ENCODE measurements around the gene NFIB. TPM values are rescaled to one million over a fixed set of nuclear protein-coding genes. Genes with fewer than 3 reads are reported as not detected.

Gene NFIB
- total and polyA plus RNA-seq, 2 donors (not counting 3 experiments of a cell fraction or from before 2014, with no cell fraction given) = 26.4 to 174 TPM

GRCh38 chr9:14361074-14361473, 47.1 kb upstream of the NFIB start:
- H3K36me3 ChIP-seq (ENCODE audit: control insufficient read depth in 2 of 2, extremely low read depth in 1 of 2, insufficient read depth in 2 of 2, low read length in 2 of 2) = no peaks in the 10 kb centered on the region
- no peak overlapping the region for H3K27ac ChIP-seq (ENCODE audit: insufficient read depth, low read depth, low read length)
- no peak overlapping the region for H2AFZ ChIP-seq (ENCODE audit: low read depth, low read length)
- no peak overlapping the region for H3K9ac ChIP-seq (replicated peaks; ENCODE audit: extremely low read depth, insufficient read depth, low read length)
- H3K4me1 ChIP-seq (ENCODE audit: control insufficient read depth, extremely low read depth, insufficient read depth, low read length) = peaks cover 3% of the 10 kb centered on the region
- H3K9me3 ChIP-seq (replicated peaks; ENCODE audit: control insufficient read depth, insufficient read depth, low read length) = no peaks in the 10 kb centered on the region
- H3K9me1 ChIP-seq (replicated peaks; ENCODE audit: control insufficient read depth, extremely low read depth, insufficient read depth, low read length) = no peaks in the 10 kb centered on the region
- DNase-seq (ENCODE audit: low read depth, low spot score) (no peak), FAIRE-seq (no peak)
- H4K20me1 ChIP-seq (replicated peaks; ENCODE audit: control insufficient read depth, extremely low read depth, insufficient read depth, low read length) = no peaks in the 10 kb centered on the region
- H3K4me3 ChIP-seq (replicated peaks in 1 of 3; ENCODE audit: insufficient read depth in 1 of 3, low read depth in 1 of 3, low read length in 3 of 3) = no peak overlapping the region
- dilution Hi-C loops (cut with MboI; ENCODE audit: extremely low pct_ligation_motif_present, low sequenced_read_pairs) = no loop called here
- no TSS peak for BruUV-seq (replicated peaks)
- H3K4me2 ChIP-seq (ENCODE audit: insufficient read depth, low read length) = no peak overlapping the region
- intact Hi-C loops (cut with micrococcal nuclease) = no loop called here
- H3K27me3 ChIP-seq (ENCODE audit: control insufficient read depth in 2 of 2, insufficient read depth in 2 of 2, low read length in 2 of 2) = no peaks in the 10 kb centered on the region
- no peaks in the 10 kb centered on the region for H3K79me2 ChIP-seq (ENCODE audit: control insufficient read depth, insufficient read depth, low read length)
- POLR2A ChIA-PET = no interaction called here
- CTCF ChIA-PET = interaction anchor here (1.5 to 3.9 kb wide), 3 partner anchors 8 to 35 kb away, joined by 3 to 40 read pairs (median 6); no protein-coding TSS in a partner anchor
- TF ChIP-seq MYC (IDR thresholded peaks at IDR 0.05; ENCODE audit: low read depth, low read length) (no peak), CTCF (IDR thresholded peaks at IDR 0.05; ENCODE audit: extremely low read depth in 1 of 2, insufficient read depth in 1 of 2, low read depth in 1 of 2, low read length in 2 of 2) (no peak), JUN (IDR thresholded peaks at IDR 0.05; ENCODE audit: borderline replicate concordance, insufficient read depth, insufficient read length, low read depth) (no peak), GATA2 (IDR thresholded peaks at IDR 0.05; ENCODE audit: insufficient read depth, insufficient read length, low read depth, low read length) (no peak), EZH2 (IDR thresholded peaks at IDR 0.05; ENCODE audit: borderline replicate concordance, low read depth, low read length, severe bottlenecking) (no peak), POLR2AphosphoS5 (IDR thresholded peaks at IDR 0.05; ENCODE audit: insufficient read depth, low read depth, low read length) (no peak), FOS (IDR thresholded peaks at IDR 0.05; ENCODE audit: borderline replicate concordance, insufficient read depth, low read length) (no peak), MAX (IDR thresholded peaks at IDR 0.05; ENCODE audit: insufficient read depth, insufficient read length) (no peak), POLR2A (IDR thresholded peaks at IDR 0.05; ENCODE audit: low read depth, low read length) (no peak)

Measured in endothelial cell of umbilical vein (primary cell).